IPS-15b (cell line): ENCODE results near the gene CD68.
"Not testable (repeated sequence)": the region's sequence is repeated elsewhere in the genome, so short reads cannot be mapped to it uniquely, and the experiment has no call there.

Source experiments
- H3K27me3 ChIP-seq: one replicate; pipeline ENCODE4 v1.6.1; 2013; ENCODE audit warnings: low read length; ENCODE audit not compliant: control insufficient read depth, insufficient read depth
- H3K36me3 ChIP-seq: one replicate; pipeline ENCODE4 v1.6.1; 2013; ENCODE audit warnings: low read length; ENCODE audit not compliant: control insufficient read depth, insufficient read depth
- H3K4me1 ChIP-seq: one replicate; pipeline ENCODE4 v1.6.1; 2013; ENCODE audit warnings: mild to moderate bottlenecking, low read length; ENCODE audit not compliant: control insufficient read depth, insufficient read depth
- H3K4me3 ChIP-seq: one replicate; pipeline ENCODE4 v1.5.1; 2013; ENCODE audit warnings: low read depth, low read length
- H3K9ac ChIP-seq: one replicate; pipeline ENCODE4 v1.6.1; 2013; ENCODE audit warnings: low read depth, mild to moderate bottlenecking, low read length
- H3K9me3 ChIP-seq: one replicate; pipeline ENCODE4 v1.6.1; 2013; ENCODE audit warnings: mild to moderate bottlenecking, low read length; ENCODE audit not compliant: control insufficient read depth, insufficient read depth

CD68 gene

DNA sequence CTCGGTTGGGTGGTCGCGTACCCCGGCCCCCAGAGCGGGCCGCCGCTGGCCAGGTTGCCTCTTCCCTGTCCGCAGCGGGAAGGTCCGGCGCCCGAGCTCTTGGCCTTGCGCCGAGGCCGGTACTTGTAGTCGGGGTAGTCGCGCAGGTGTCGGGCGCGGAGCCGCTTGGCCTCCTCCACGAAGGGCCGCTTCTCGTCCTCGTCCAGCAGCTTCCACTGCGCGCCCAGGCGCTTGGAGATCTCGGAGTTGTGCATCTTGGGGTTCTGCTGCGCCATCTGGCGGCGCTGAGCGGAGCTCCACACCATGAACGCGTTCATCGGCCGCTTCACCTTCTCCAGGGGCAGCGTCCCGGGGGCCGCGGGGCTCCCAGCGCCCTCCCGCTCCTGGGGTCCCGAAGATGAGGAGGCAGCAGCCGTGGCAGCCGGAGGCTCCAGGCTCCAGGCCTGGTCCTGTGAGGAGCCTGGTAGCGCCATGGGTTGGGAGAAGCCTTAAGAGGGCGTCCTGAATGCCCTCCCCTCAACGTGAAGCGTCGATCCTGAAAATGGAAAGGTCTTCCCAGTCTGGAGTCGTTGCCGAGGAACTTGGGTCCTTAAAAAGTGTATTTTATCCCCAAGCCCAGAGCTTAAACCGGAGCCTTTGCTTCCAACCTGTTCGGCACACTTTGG, 9.9 kb downstream of the CD68 start:
- Histone ChIP-seq H3K9ac (peak overlapping the region; percentile 87), H3K36me3 (peaks cover 43% of the 10 kb centered on the region), H3K27me3 (no peaks in the 10 kb centered on the region), H3K9me3 (no peaks in the 10 kb centered on the region), H3K4me3 (peak overlapping the region; percentile 73), H3K4me1 (peaks cover 10% of the 10 kb centered on the region)

DNA sequence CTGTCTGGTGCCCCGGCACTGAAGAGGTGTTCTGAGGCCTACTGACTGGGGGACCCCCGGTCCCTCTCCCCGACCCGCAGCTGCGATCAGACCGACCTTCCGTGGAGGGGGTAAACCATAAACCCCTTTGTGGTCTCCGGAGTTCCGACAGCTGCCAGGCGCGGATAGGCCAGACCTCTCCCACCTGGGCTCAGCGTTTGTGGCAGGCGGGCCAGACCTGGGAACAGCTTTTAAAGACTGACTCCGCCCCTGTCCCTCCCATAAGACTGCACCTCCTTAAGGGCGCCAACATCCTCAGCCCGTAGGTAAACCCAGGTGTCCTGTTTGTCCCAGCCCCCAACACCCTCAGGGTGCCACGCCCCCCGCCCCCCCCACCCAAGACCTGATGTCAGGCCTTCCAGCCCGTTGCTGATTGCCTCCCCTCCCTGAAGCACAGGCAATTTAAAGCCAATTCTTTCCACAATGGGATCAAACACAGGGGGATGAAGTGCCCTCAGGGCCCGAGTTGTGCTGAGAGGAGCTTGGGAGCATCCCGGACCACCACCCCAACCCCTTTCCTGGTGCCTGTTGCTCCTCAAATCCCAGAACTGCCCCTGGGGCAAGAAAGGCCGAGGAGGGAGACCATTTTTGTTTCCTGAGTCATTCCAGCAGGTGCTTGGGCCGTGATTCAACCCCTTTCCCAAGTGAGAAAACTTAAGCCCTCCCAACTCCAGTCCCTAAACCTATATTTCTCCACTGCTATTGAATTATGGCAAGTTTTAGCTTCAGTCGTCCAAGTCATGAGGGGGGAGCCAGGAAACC, 10.7 kb downstream of the CD68 start, which contains the start of gene SOX15:
SOX15 (minus strand) TSS at position 204 of the 801 bp plus-strand sequence. CDS start 418 bp downstream, outside the sequence.
- peaks cover 8% of the 10 kb centered on the region for H3K4me1 ChIP-seq
- H3K9ac ChIP-seq = peak within 1 kb of the TSS; percentile 87
- H3K36me3 ChIP-seq = peaks cover 50% of the 10 kb centered on the region
- H3K9me3 ChIP-seq = no peaks in the 10 kb centered on the region
- H3K4me3 ChIP-seq = peak within 1 kb of the TSS; percentile 73
- no peaks in the 10 kb centered on the region for H3K27me3 ChIP-seq

DNA sequence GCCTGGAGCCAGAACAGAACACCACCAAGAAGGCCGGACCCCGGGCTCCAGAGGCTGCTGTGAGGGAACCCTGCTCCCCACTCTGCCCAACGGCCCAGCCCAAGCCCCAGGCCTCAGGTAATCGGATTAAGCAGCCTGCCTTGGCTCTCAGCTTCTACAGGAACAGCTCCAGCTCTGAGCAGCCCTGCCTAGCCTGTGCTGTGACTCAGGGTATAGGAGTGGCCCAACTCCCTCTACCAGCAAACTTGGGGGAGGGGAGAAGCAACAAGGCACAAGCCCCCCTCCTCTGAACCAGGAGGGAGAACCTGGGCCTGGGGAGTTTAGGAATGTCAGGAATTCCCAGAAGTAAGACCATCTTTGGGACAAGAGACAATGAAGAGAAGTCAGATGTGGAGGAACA, 11.3 kb downstream of the CD68 start:
- Histone ChIP-seq H3K9ac (peak overlapping the region; percentile 73), H3K36me3 (peaks cover 55% of the 10 kb centered on the region), H3K4me3 (peak overlapping the region; percentile 35), H3K27me3 (no peaks in the 10 kb centered on the region), H3K4me1 (peaks cover 8% of the 10 kb centered on the region), H3K9me3 (no peaks in the 10 kb centered on the region)

DNA sequence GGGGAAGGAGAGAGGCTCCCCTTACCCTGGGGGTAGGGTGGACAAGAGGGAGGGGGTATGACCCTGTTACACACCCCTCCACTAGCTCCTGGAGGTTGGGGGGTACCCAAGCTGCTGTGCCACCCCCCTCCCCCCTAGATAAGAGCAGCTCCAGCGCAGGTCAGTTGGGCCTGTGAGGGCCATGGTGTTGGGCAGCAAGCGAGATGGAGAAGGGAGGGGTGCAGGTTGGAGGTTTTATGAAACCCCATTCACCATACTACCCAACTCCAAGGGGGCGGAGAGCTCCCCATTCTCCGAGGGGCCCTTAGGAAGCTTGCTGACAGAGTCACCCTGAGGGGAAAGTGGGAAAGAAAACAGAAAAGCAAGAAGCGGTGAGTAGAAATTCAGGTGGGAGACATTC, 12.2 kb downstream of the CD68 start:
- Histone ChIP-seq H3K36me3 (peaks cover 57% of the 10 kb centered on the region), H3K9ac (no peak overlapping the region), H3K27me3 (no peaks in the 10 kb centered on the region), H3K4me3 (no peak overlapping the region), H3K9me3 (no peaks in the 10 kb centered on the region), H3K4me1 (peaks cover 8% of the 10 kb centered on the region)

DNA sequence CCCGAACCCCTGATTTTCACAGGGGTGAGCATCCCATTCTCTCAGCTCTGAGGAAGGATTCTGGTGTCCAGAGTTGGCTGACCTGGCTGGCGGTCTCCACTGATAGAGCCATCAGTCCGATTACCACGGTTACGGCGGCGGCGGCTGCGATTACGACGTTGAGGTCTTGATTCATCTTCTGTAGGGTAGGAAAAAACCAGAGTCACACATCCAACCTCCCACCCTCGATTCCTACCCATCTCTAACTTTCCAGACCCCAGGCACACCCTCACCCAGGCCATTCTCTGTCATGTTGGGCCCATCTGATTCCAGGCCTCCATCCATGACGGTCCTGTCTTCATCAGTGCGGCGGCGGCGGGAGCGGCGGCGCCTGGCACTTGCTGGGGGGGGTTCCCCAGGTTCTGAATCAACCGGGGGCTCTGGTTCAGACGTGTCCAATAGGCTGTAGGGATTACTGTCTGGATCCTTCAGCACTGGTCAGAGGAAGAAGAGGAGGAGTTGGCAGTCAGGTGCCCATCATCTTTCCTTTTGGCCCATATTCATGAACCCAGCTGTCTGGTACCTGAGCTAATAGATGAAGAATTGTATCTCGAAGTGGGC, 13.1 kb downstream of the CD68 start:
- no peaks in the 10 kb centered on the region for H3K27me3 ChIP-seq
- peaks cover 8% of the 10 kb centered on the region for H3K4me1 ChIP-seq
- no peak overlapping the region for H3K9ac ChIP-seq
- peaks cover 47% of the 10 kb centered on the region for H3K36me3 ChIP-seq
- no peak overlapping the region for H3K4me3 ChIP-seq
- H3K9me3 ChIP-seq = no peaks in the 10 kb centered on the region

DNA sequence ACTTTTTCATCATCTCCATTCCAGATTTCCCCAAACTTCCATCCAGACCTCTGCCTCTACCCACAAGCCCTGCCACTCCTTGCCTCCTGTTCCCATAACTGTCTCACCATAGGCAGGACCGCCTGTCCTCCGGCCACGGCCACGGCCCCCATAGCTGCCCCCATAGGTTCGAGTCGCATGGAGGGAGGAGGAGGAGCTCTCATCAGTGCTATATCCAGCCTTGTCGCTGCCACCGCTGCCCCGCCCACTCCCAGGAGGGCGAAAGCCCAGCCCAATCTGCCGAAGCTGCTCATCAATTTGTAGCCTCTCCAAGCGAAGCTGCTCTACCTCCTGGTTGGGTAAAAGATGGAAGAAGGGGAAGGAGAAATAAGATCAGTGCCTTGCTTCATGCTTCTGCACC, 13.9 kb downstream of the CD68 start:
- Histone ChIP-seq H3K9me3 (no peaks in the 10 kb centered on the region), H3K27me3 (no peaks in the 10 kb centered on the region), H3K4me1 (peaks cover 5% of the 10 kb centered on the region), H3K36me3 (peaks cover 42% of the 10 kb centered on the region), H3K9ac (no peak overlapping the region), H3K4me3 (no peak overlapping the region)

DNA sequence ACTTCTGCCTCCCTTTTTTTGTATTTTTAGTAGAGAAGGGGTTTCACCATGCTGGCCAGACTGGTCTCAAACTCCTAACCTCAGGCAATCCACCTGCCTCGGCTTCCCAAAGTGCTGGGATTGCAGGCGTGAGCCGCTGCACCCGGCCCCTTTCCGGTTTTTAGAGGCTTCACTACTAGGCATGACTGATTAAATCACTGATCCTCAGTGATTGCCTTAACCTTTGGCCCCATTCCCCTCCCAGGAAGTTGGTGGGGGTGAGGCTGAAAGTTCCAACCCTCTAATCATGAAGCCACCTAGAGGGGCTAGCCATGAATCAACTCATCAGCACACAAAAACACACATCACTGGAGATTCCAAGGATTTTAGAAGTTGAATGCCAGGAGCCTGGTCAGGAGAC, 18.1 kb downstream of the CD68 start:
- H3K4me3 ChIP-seq, H3K9me3 ChIP-seq, H3K9ac ChIP-seq, H3K27me3 ChIP-seq, H3K4me1 ChIP-seq: not testable (repeated sequence)
- H3K36me3 ChIP-seq = peaks cover 36% of the 10 kb centered on the region

DNA sequence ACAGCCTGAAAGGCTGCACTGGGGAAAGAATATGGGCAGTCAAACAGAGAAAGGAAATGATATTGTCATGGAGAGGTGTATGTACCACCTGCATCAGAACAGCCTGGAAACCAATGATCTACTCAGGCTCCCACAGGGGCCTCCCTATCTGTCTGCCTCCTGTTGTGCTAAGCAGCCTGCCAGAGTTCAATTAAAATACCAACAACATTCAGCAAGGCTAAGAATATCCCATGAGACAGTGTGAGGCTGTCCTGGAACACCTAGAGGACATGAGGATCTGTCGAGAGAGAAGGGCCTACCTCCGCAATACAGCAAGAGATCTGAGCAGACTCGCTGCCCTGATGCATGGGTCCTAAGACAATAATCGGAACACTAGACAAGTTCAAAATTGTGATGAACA, 26.8 kb downstream of the CD68 start:
- Histone ChIP-seq H3K36me3 (peaks cover 26% of the 10 kb centered on the region), H3K27me3 (no peaks in the 10 kb centered on the region)

DNA sequence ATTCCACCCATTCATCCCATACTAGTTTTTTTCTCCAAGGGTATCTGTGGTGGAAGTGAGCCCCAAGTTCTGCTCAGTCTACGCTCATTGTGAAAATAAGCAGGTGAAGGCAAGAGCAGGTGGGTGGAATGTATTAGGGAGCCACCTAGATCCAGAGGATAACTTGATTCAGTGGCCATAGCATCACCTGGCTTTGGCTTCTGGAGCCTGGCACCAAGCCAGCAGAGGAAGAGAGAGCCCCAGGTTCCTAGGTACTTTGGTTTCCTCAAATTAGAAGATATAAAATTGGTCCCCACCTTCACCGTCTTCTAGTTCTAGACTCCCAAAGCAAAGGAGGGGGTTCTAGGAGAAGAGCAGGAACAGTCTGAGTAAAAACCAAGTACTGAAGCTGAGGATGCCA, 31.2 kb downstream of the CD68 start:
- Histone ChIP-seq H3K4me3 (no peak overlapping the region), H3K36me3 (peaks cover 7% of the 10 kb centered on the region)

More for the DNA sequence above, 26.8 kb downstream of the CD68 start:
- Histone ChIP-seq H3K4me1 (no peaks in the 10 kb centered on the region), H3K4me3 (no peak overlapping the region), H3K9me3 (no peaks in the 10 kb centered on the region), H3K9ac (no peak overlapping the region)

DNA sequence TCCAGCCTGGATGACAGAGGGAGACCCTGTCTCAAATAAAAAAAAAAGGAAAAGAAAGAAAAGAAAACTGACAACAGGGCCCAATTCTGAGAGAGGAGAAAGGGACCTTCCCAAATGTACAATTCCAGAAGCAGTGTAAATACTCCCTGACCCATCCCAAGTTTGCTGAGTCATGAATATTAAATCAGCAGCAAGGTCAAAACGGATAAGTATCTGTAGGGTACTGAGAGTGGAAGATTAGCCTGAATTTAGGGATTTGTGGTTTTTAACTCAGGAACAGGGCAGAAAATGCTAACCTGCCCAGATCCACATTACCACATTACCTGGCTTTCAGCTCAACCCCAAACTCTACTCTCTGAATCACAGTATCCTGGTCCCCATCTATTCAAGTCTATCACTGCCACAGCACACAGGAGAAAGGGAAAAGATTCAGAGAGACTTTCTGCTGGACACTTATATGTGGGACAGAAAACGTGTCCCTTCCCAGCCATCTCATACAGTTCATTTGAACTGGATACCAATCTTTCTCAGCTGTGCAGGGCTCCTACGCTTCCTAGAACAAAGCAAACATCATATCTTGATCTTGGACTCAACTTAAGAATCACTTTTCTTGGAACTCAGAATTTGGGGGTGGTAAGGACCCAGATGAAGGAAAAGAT, 32.3 kb downstream of the CD68 start:
- Histone ChIP-seq H3K9me3 (no peaks in the 10 kb centered on the region), H3K4me1 (peaks cover 4% of the 10 kb centered on the region), H3K36me3 (peaks cover 5% of the 10 kb centered on the region), H3K27me3 (no peaks in the 10 kb centered on the region), H3K4me3 (no peak overlapping the region), H3K9ac (peak overlapping the region; percentile 49)

More for the DNA sequence above, 31.2 kb downstream of the CD68 start:
- no peak overlapping the region for H3K9ac ChIP-seq
- no peaks in the 10 kb centered on the region for H3K9me3 ChIP-seq
- peaks cover 4% of the 10 kb centered on the region for H3K4me1 ChIP-seq
- H3K27me3 ChIP-seq = no peaks in the 10 kb centered on the region

DNA sequence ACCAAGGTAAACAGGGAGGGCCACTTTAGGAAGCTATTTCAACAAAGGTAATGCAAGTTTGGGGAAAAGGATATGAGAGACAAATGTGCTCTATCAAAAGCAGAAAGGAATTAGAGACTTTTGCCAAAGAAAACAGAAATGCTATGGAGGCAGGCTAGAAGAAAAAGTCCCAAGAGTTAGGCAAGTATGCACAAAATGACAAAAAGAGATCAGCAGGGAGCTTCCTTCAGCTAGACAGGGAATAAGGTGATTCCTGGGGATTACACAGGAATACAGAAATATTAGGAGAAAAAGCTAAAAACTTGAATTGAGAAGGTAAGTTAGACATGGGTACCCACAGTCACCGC, 32.8 kb downstream of the CD68 start:
- Histone ChIP-seq H3K4me1 (peaks cover 4% of the 10 kb centered on the region), H3K27me3 (no peaks in the 10 kb centered on the region), H3K4me3 (no peak overlapping the region), H3K36me3 (peaks cover 5% of the 10 kb centered on the region), H3K9ac (peak overlapping the region; percentile 49), H3K9me3 (no peaks in the 10 kb centered on the region)
